ENCODE results near the gene NRAP.
A peak's percentile ranks its signal among the peaks of the same experiment; 100 is the strongest.

The NRAP gene

GRCh38 chr10:113572520-113573290 is 91.1 kb downstream of the NRAP start:
- H3K9me3 ChIP-seq (ENCODE audit: low read length) = no peaks in the 10 kb centered on the region
- H3K27me3 ChIP-seq (ENCODE audit: insufficient read depth, low read length) = peaks cover 11% of the 10 kb centered on the region
- H3K36me3 ChIP-seq (ENCODE audit: insufficient read depth, low read length) = no peaks in the 10 kb centered on the region
- no peaks in the 10 kb centered on the region for H3K4me1 ChIP-seq (ENCODE audit: insufficient read depth, low read length)
- no peak overlapping the region for H3K4me3 ChIP-seq (ENCODE audit: low read length)
- H2AFZ ChIP-seq (ENCODE audit: low read depth, low read length) = no peak overlapping the region

- H2AFZ ChIP-seq (ENCODE audit: low read depth, low read length) = no peak overlapping the region
- H3K9me3 ChIP-seq (ENCODE audit: low read length) = no peaks in the 10 kb centered on the region
- no peaks in the 10 kb centered on the region for H3K4me1 ChIP-seq (ENCODE audit: insufficient read depth, low read length)
- no peak overlapping the region for H3K4me3 ChIP-seq (ENCODE audit: low read length)
- peaks cover 11% of the 10 kb centered on the region for H3K27me3 ChIP-seq (ENCODE audit: insufficient read depth, low read length)
- no peaks in the 10 kb centered on the region for H3K36me3 ChIP-seq (ENCODE audit: insufficient read depth, low read length)
Observed at GRCh38 chr10:113569576-113569975, 94.3 kb downstream of the NRAP start.

- Histone ChIP-seq H3K36me3 (ENCODE audit: insufficient read depth, low read length) (no peaks in the 10 kb centered on the region), H3K4me3 (ENCODE audit: low read length) (no peak overlapping the region), H3K4me1 (ENCODE audit: insufficient read depth, low read length) (peaks cover 5% of the 10 kb centered on the region), H3K27me3 (ENCODE audit: insufficient read depth, low read length) (peaks cover 13% of the 10 kb centered on the region), H2AFZ (ENCODE audit: low read depth, low read length) (no peak overlapping the region), H3K9me3 (ENCODE audit: low read length) (no peaks in the 10 kb centered on the region)
Observed at GRCh38 chr10:113566888-113567287, 97.0 kb downstream of the NRAP start.

GRCh38 chr10:113565364-113565763 is 98.5 kb downstream of the NRAP start:
- Histone ChIP-seq H3K4me1 (ENCODE audit: insufficient read depth, low read length) (peaks cover 5% of the 10 kb centered on the region), H3K36me3 (ENCODE audit: insufficient read depth, low read length) (no peaks in the 10 kb centered on the region), H3K4me3 (ENCODE audit: low read length) (no peak overlapping the region), H3K27me3 (ENCODE audit: insufficient read depth, low read length) (peaks cover 15% of the 10 kb centered on the region), H3K9me3 (ENCODE audit: low read length) (no peaks in the 10 kb centered on the region), H2AFZ (ENCODE audit: low read depth, low read length) (no peak overlapping the region)

GRCh38 chr10:113563306-113564088 is 100.3 kb downstream of the NRAP start:
- peaks cover 18% of the 10 kb centered on the region for H3K27me3 ChIP-seq (ENCODE audit: insufficient read depth, low read length)
- no peaks in the 10 kb centered on the region for H3K9me3 ChIP-seq (ENCODE audit: low read length)
- H3K4me1 ChIP-seq (ENCODE audit: insufficient read depth, low read length) = peaks cover 5% of the 10 kb centered on the region
- H3K36me3 ChIP-seq (ENCODE audit: insufficient read depth, low read length) = no peaks in the 10 kb centered on the region
- H3K4me3 ChIP-seq (ENCODE audit: low read length) = peak overlapping the region; percentile 37
- H2AFZ ChIP-seq (ENCODE audit: low read depth, low read length) = peak overlapping the region; percentile 74

GRCh38 chr10:113562704-113563103 is 101.1 kb downstream of the NRAP start:
- H2AFZ ChIP-seq (ENCODE audit: low read depth, low read length) = no peak overlapping the region
- peaks cover 10% of the 10 kb centered on the region for H3K4me1 ChIP-seq (ENCODE audit: insufficient read depth, low read length)
- no peaks in the 10 kb centered on the region for H3K36me3 ChIP-seq (ENCODE audit: insufficient read depth, low read length)
- H3K4me3 ChIP-seq (ENCODE audit: low read length) = no peak overlapping the region
- no peaks in the 10 kb centered on the region for H3K9me3 ChIP-seq (ENCODE audit: low read length)
- peaks cover 23% of the 10 kb centered on the region for H3K27me3 ChIP-seq (ENCODE audit: insufficient read depth, low read length)

- Histone ChIP-seq H2AFZ (ENCODE audit: low read depth, low read length) (no peak overlapping the region), H3K27me3 (ENCODE audit: insufficient read depth, low read length) (peaks cover 29% of the 10 kb centered on the region), H3K4me1 (ENCODE audit: insufficient read depth, low read length) (peaks cover 10% of the 10 kb centered on the region), H3K36me3 (ENCODE audit: insufficient read depth, low read length) (no peaks in the 10 kb centered on the region), H3K4me3 (ENCODE audit: low read length) (no peak overlapping the region), H3K9me3 (ENCODE audit: low read length) (no peaks in the 10 kb centered on the region)
Observed at GRCh38 chr10:113562069-113562468, 101.8 kb downstream of the NRAP start.

GRCh38 chr10:113561214-113561613 is 102.6 kb downstream of the NRAP start:
- Histone ChIP-seq H2AFZ (ENCODE audit: low read depth, low read length) (no peak overlapping the region), H3K36me3 (ENCODE audit: insufficient read depth, low read length) (no peaks in the 10 kb centered on the region), H3K9me3 (ENCODE audit: low read length) (no peaks in the 10 kb centered on the region), H3K4me3 (ENCODE audit: low read length) (no peak overlapping the region), H3K4me1 (ENCODE audit: insufficient read depth, low read length) (peaks cover 10% of the 10 kb centered on the region), H3K27me3 (ENCODE audit: insufficient read depth, low read length) (peaks cover 32% of the 10 kb centered on the region)

- H2AFZ ChIP-seq (ENCODE audit: low read depth, low read length) = no peak overlapping the region
- H3K36me3 ChIP-seq (ENCODE audit: insufficient read depth, low read length) = no peaks in the 10 kb centered on the region
- peaks cover 37% of the 10 kb centered on the region for H3K27me3 ChIP-seq (ENCODE audit: insufficient read depth, low read length)
- H3K4me1 ChIP-seq (ENCODE audit: insufficient read depth, low read length) = peaks cover 10% of the 10 kb centered on the region
- H3K9me3 ChIP-seq (ENCODE audit: low read length) = no peaks in the 10 kb centered on the region
- H3K4me3 ChIP-seq (ENCODE audit: low read length) = no peak overlapping the region
Observed at GRCh38 chr10:113560071-113560470, 103.8 kb downstream of the NRAP start.

- H3K36me3 ChIP-seq (ENCODE audit: insufficient read depth, low read length) = no peaks in the 10 kb centered on the region
- H3K27me3 ChIP-seq (ENCODE audit: insufficient read depth, low read length) = peaks cover 40% of the 10 kb centered on the region
- peaks cover 6% of the 10 kb centered on the region for H3K4me1 ChIP-seq (ENCODE audit: insufficient read depth, low read length)
- H3K9me3 ChIP-seq (ENCODE audit: low read length) = no peaks in the 10 kb centered on the region
- H3K4me3 ChIP-seq (ENCODE audit: low read length) = no peak overlapping the region
- H2AFZ ChIP-seq (ENCODE audit: low read depth, low read length) = no peak overlapping the region
Observed at GRCh38 chr10:113557903-113558321, 105.9 kb downstream of the NRAP start.

- Histone ChIP-seq H3K4me1 (ENCODE audit: insufficient read depth, low read length) (peaks cover 6% of the 10 kb centered on the region), H3K36me3 (ENCODE audit: insufficient read depth, low read length) (no peaks in the 10 kb centered on the region), H3K27me3 (ENCODE audit: insufficient read depth, low read length) (peaks cover 40% of the 10 kb centered on the region), H3K9me3 (ENCODE audit: low read length) (no peaks in the 10 kb centered on the region), H2AFZ (ENCODE audit: low read depth, low read length) (no peak overlapping the region), H3K4me3 (ENCODE audit: low read length) (no peak overlapping the region)
Observed at GRCh38 chr10:113557424-113557862, 106.4 kb downstream of the NRAP start.

- Histone ChIP-seq H3K27me3 (ENCODE audit: insufficient read depth, low read length) (peaks cover 36% of the 10 kb centered on the region), H3K36me3 (ENCODE audit: insufficient read depth, low read length) (no peaks in the 10 kb centered on the region), H3K9me3 (ENCODE audit: low read length) (no peaks in the 10 kb centered on the region), H3K4me1 (ENCODE audit: insufficient read depth, low read length) (peaks cover 6% of the 10 kb centered on the region), H2AFZ (ENCODE audit: low read depth, low read length) (no peak overlapping the region), H3K4me3 (ENCODE audit: low read length) (no peak overlapping the region)
Observed at GRCh38 chr10:113555751-113556150, 108.1 kb downstream of the NRAP start.

GRCh38 chr10:113555245-113555644 is 108.6 kb downstream of the NRAP start:
- Histone ChIP-seq H3K4me1 (ENCODE audit: insufficient read depth, low read length) (peaks cover 6% of the 10 kb centered on the region), H3K9me3 (ENCODE audit: low read length) (no peaks in the 10 kb centered on the region), H3K36me3 (ENCODE audit: insufficient read depth, low read length) (no peaks in the 10 kb centered on the region), H2AFZ (ENCODE audit: low read depth, low read length) (no peak overlapping the region), H3K27me3 (ENCODE audit: insufficient read depth, low read length) (peaks cover 36% of the 10 kb centered on the region), H3K4me3 (ENCODE audit: low read length) (no peak overlapping the region)

Data from neuron (in vitro differentiated cells).